ACC112 (cell line): Measurements from ENCODE around the gene MEGF6.

Source experiments
- H2AFZ ChIP-seq: fragments of 200-600 bp; sonication (generic); one replicate; pipeline ENCODE4 v1.6.0; 2017; ENCODE audit warnings: antibody characterized with exemption, low read length; ENCODE audit not compliant: unreplicated experiment
- H3K27ac ChIP-seq: fragments of 200-600 bp; sonication (generic); 2 replicates; pipeline ENCODE4 v1.5.1; 2014; ENCODE audit warnings: low read depth, mild to moderate bottlenecking, antibody characterized with exemption, low read length, moderate library complexity
- H3K27me3 ChIP-seq: fragments of 200-600 bp; sonication (generic); 2 replicates; pipeline ENCODE4 v1.6.1; 2014; ENCODE audit warnings: mild to moderate bottlenecking, antibody characterized with exemption, low read length, moderate library complexity, mixed read lengths; ENCODE audit not compliant: insufficient read depth
- H3K36me3 ChIP-seq: fragments of 200-600 bp; sonication (generic); 2 replicates; pipeline ENCODE4 v1.6.1; 2016; ENCODE audit warnings: mild to moderate bottlenecking, antibody characterized with exemption, low read length, moderate library complexity, mixed read lengths; ENCODE audit not compliant: insufficient read depth
- H3K4me1 ChIP-seq: fragments of 200-600 bp; sonication (generic); one replicate; pipeline ENCODE4 v1.6.1; 2016; ENCODE audit warnings: low read length, mixed read lengths; ENCODE audit not compliant: insufficient read depth, unreplicated experiment, control insufficient read depth
- H3K4me3 ChIP-seq: fragments of 200-600 bp; sonication (generic); 2 replicates; pipeline ENCODE4 v1.5.1; 2014; ENCODE audit warnings: mild to moderate bottlenecking, low read depth, low read length
- H3K79me2 ChIP-seq: fragments of 200-600 bp; sonication (generic); one replicate; pipeline ENCODE4 v1.6.0; 2016; ENCODE audit warnings: low read length; ENCODE audit not compliant: control insufficient read depth, unreplicated experiment, insufficient read depth

MEGF6 gene

DNA sequence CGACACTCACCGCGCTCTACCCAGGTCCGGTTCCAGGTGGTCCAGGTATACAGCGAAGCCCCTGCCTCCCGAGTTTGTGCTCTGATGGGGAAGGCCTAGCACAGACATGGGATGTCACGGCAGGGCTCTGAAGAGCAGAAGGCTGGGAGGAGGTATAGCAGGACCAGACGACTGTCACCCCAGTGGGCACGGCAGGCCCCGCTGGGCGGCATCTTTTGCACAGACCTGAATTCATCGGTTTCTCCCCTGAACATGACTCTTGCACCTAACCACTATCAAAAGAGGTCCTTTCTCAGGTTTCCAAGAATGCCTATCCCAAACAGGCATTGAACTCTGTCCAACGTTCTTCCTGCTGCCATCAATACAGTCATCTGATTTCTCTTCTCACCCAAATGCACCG, 126.3 kb downstream of the MEGF6 start:
- H3K27me3 ChIP-seq, result no peaks in the 10 kb centered on the region
- no peak overlapping the region for H3K27ac ChIP-seq
- no peak overlapping the region for H3K4me3 ChIP-seq
- H3K79me2 ChIP-seq, result no peaks in the 10 kb centered on the region
- no peaks in the 10 kb centered on the region for H3K4me1 ChIP-seq
- no peak overlapping the region for H2AFZ ChIP-seq
- no peaks in the 10 kb centered on the region for H3K36me3 ChIP-seq

DNA sequence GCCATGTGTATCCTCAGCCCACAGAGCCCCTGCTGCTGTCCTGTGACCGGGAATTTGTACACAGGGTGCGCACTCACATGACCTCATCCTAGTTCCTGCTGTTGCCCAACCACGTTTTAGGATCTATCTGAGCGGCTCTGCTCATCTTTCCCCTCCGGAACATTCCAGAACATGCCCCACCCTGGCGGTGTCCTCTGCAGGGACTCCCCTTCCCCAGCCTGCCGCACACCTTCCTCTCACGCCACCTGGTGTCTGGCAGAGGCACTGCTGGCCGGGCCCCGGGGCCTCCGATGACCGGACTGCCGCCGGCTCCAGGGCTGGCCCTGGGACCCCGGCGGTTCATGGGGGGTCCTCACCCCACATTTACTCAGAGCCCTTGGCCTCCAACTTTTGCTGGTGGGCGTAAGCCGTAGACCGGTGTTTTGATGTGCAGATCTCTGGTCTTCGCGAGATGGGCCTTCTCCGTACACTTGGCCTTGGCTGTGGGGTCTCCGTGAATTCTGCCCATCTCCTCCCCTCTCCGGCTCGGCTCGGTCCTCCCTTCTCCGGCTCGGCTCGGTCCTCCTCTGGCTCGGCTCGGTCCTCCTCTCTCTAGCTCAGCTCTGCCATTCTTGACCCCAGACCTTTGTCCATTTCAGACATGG, 127.4 kb downstream of the MEGF6 start:
- Histone ChIP-seq H3K4me1 (no peaks in the 10 kb centered on the region), H3K4me3 (no peak overlapping the region), H3K27me3 (no peaks in the 10 kb centered on the region), H3K79me2 (no peaks in the 10 kb centered on the region), H3K36me3 (no peaks in the 10 kb centered on the region), H3K27ac (no peak overlapping the region), H2AFZ (no peak overlapping the region)

DNA sequence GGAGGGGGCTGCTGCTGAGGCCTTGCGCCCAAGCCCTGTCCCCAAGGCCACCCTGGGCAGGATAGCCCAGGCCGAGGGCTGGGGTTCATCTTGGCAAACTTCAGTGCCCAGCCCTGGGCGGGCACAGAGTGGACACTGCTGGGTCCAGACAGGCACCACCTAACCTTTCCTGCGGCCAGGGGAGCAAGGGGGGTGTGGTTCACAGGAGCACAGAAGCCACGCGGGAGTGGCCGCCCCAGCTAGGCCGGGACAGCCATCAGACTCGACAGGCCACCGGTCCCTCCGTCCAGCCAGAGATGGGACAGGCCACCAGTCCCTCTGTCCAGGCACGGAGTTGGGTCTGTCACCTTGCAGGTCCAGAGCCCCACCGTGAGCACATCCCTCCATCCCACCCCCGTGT, 127.9 kb downstream of the MEGF6 start:
- no peak overlapping the region for H3K4me3 ChIP-seq
- H2AFZ ChIP-seq, result no peak overlapping the region
- H3K79me2 ChIP-seq, result no peaks in the 10 kb centered on the region
- no peak overlapping the region for H3K27ac ChIP-seq
- H3K36me3 ChIP-seq, result no peaks in the 10 kb centered on the region
- H3K27me3 ChIP-seq, result no peaks in the 10 kb centered on the region
- no peaks in the 10 kb centered on the region for H3K4me1 ChIP-seq

DNA sequence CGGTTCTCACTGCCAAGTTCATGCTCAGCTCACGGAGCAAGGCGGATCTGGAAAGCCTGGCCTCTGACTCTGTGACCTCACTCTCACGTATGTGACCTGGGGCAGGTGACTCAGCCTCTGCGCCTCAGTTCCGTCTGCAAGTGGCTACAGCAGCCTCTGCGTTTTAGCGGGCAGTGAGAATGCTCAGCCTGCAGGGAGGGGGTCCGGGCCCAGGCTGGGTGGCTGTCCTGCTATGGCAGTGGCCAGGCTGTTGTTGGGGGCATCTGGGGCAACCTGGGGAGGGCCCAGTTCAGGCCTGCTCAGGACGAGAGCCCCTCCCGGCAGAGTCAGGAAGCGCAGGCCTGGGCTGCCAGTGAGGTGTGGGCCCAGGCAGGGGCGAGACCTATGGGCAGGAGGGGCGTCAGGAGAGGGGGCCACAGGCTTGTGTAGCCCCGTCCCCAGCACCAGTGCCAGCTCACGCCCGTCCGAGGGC, 128.9 kb downstream of the MEGF6 start:
- Histone ChIP-seq H3K27ac (no peak overlapping the region), H2AFZ (no peak overlapping the region), H3K4me1 (no peaks in the 10 kb centered on the region), H3K27me3 (no peaks in the 10 kb centered on the region), H3K4me3 (no peak overlapping the region), H3K36me3 (no peaks in the 10 kb centered on the region), H3K79me2 (no peaks in the 10 kb centered on the region)

DNA sequence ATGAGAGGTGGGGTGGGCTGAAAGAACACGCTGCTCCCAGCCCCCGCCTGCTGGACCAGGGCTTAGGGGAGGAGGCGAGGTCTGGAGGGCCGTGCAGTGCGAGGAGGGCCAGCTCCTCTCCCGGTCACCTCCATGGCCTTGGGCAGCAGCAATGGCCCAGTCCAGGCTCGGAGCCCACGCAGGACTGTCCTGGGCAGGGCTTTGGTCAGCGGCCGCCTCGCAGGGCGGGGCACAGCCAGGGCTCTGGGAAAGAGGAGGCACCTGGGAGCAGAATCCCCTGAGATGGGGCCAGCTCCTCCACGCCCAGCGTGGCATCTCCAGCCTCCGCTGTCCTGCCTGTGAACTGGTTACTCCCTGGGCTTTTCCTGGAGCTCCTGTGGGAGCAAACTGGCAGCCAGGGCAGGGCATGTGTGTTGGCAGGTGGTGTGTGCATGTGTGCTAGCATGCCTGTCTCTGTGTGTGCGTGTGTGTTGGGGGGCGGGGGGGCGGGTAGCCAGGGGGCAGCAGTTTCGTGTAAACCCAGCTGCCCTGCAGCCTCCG, 129.4 kb downstream of the MEGF6 start:
- H3K4me3 ChIP-seq, result no peak overlapping the region
- H3K36me3 ChIP-seq, result no peaks in the 10 kb centered on the region
- no peaks in the 10 kb centered on the region for H3K27me3 ChIP-seq
- no peak overlapping the region for H2AFZ ChIP-seq
- no peak overlapping the region for H3K27ac ChIP-seq
- H3K79me2 ChIP-seq, result no peaks in the 10 kb centered on the region
- H3K4me1 ChIP-seq, result no peaks in the 10 kb centered on the region

DNA sequence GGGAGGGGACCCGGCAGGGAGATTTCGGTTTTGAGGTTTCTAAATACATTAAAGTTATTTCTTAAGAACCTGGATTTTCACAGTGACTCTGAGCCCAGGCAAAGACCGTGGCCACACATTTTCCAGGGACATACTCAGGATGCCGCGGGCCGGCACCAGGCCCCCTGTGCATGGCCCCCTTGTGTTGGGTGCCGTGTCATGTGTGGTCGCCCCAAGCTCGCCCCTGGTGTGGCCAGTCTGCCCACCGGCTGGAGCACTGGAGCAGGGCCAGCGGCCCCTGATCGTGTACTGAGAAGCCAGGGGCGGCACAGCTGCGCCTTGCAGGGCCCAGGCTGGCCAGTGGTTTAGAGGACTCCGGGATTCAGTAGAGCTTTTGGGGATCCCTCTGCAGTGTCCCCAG, 130.3 kb downstream of the MEGF6 start:
- H3K36me3 ChIP-seq, result no peaks in the 10 kb centered on the region

DNA sequence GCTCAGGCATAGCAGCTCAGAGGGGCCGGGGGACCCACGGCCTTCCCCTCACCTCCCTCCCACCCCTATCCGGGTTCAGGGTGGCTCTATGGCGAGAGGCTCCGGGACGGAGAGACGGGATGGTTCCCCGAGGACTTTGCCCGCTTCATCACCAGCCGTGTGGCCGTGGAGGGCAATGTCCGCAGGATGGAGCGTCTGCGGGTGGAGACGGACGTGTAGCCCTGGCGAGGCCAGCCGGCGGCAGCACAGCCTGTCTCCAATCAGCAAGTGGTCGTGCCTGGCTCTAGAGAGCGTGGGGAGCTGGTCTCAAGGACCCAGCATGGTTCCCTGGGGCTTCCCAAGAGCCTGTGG, 131.0 kb downstream of the MEGF6 start:
- Histone ChIP-seq H3K27me3 (no peaks in the 10 kb centered on the region), H3K79me2 (no peaks in the 10 kb centered on the region), H2AFZ (no peak overlapping the region), H3K4me1 (no peaks in the 10 kb centered on the region), H3K27ac (no peak overlapping the region), H3K36me3 (no peaks in the 10 kb centered on the region), H3K4me3 (no peak overlapping the region)

More for the DNA sequence above, 130.3 kb downstream of the MEGF6 start:
- Histone ChIP-seq H3K79me2 (no peaks in the 10 kb centered on the region), H2AFZ (no peak overlapping the region), H3K4me3 (no peak overlapping the region), H3K27ac (no peak overlapping the region), H3K27me3 (no peaks in the 10 kb centered on the region), H3K4me1 (no peaks in the 10 kb centered on the region)

DNA sequence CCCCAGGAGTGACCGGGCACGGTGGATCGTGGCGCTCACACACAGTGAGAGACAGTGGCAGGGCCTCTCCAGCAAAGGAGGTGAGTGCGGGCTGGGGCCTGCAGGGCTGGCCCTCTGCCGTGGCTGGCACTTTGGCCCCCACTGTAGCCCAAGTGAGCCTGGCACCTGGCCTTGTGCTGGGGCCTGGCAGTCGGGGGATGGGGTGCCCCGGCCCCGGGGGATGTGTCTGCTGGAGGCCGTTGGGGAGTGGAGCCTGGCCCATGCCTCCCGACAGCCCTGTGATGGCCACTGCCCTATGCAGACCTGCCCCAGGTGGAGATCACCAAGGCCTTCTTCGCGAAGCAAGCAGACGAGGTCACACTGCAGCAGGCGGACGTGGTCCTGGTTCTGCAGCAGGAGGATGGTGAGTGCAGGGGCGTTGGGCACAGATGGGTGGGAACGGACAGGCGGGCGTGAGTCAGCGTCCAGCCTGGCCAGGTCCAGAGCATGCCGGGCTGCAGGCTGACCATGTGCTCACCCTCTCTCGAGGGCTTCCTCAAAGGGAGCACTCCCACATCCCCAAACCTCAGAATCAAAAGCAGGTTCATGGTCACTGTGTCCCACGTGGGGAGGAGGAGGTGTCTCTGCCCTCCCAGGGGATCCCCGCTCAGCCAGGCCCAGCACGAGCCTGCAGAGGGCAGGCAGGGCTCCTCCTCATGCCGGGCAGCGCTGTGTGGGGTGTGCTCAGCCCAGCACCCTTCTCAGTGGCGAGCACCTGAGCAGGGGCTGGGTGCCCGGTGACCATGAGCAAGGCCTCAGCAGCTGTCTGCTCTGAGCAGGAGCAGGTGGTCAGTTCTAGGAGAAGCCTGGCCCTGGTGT, 131.6 kb downstream of the MEGF6 start:
- no peak overlapping the region for H3K4me3 ChIP-seq
- no peaks in the 10 kb centered on the region for H3K4me1 ChIP-seq

DNA sequence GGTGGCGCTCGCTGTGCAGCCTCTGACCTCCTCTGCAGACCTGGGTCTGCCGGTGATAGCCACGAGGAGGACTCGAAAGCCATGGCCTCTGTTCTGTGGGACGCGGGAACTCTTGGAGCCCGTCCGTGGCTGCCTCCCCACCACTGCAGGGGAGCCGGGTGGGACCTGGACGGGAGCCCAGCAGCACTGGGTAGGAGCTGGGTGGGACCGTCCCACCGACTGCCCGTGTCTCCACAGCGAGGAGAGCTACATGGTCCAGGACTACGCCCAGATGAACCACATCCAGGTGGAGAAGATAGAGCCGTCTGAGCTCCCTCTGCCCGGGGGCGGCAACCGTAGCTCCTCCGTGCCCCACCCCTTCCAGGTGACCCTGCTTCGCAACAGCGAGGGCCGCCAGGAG, 133.1 kb downstream of the MEGF6 start:
- H3K36me3 ChIP-seq, result no peaks in the 10 kb centered on the region
- H3K4me3 ChIP-seq, result no peak overlapping the region
- H3K79me2 ChIP-seq, result no peaks in the 10 kb centered on the region
- H3K27ac ChIP-seq, result no peak overlapping the region
- H3K27me3 ChIP-seq, result no peaks in the 10 kb centered on the region
- peaks cover 11% of the 10 kb centered on the region for H3K4me1 ChIP-seq
- no peak overlapping the region for H2AFZ ChIP-seq

More for the DNA sequence above, 131.6 kb downstream of the MEGF6 start:
- Histone ChIP-seq H3K27me3 (no peaks in the 10 kb centered on the region), H2AFZ (no peak overlapping the region), H3K27ac (no peak overlapping the region), H3K36me3 (no peaks in the 10 kb centered on the region), H3K79me2 (no peaks in the 10 kb centered on the region)

DNA sequence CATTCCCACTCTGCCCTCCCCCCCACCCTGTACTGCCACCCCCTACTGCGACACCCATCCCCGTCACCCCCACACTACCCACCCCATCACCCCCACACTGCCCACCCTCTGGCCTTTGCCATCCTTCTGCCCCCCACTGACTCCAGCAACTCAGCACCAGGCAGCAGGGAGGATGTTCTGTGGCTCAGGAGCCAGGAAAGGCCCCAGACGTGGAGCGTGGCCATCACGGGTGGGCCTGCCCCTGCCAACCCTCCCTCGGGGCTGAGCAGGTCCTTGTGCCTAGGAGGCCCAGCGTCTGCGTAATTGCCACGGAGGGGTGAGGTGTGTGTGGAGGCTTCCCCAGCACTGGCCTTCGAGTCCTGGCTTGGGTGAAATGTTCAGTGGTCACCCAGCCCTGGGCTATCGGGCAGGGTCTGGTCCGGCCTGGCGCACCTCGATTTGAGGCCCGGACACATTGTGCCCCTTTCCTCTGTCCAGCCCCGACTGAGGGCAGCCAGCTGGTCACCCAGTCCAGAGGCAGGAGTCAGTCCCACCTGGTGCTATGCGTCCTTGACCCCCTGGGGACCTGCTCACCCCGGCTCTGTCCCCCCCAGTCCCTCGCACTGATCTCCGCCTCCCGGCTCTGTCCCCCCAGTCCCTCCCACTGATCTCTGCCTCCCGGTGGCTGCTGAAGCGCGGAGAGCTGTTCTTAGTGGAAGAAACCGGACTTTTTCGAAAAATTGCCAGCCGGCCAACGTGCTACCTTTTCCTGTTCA, 133.9 kb downstream of the MEGF6 start:
- Histone ChIP-seq H3K36me3 (no peaks in the 10 kb centered on the region), H3K4me1 (peaks cover 15% of the 10 kb centered on the region), H3K79me2 (no peaks in the 10 kb centered on the region), H2AFZ (no peak overlapping the region), H3K27me3 (no peaks in the 10 kb centered on the region), H3K4me3 (no peak overlapping the region), H3K27ac (no peak overlapping the region)
